Measurements from ENCODE around the gene CFH. TPM values are rescaled to one million over a fixed set of nuclear protein-coding genes. Genes with fewer than 3 reads are reported as not detected.

Gene CFH
- polyA plus RNA-seq, 1 of the 3 experiments (the other 2 are of a cell fraction) = 2.9 TPM

DNA sequence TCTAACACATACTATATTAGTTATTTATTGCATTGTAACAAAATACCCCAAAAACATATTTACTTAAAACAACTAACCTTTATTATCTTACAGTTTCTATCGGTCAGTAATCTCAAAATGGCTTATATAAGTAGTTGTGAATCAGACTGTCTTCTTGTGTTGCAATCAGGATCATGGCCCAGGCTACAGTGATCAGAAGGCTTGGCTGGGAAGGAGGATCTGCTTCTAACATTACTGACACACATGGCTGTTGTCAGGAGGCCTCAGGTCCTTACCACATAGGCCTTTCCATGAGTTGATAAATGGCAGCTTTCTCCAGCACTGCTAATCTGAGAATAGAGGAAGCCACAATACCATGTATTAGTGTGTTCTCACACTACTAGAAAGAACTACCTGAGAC lies 33.7 kb downstream of the CFH start:
- POLR2A ChIA-PET = no interaction called here
- Histone ChIP-seq H3K27ac (ENCODE audit: low read depth in 2 of 2, low read length in 1 of 2) (no peak overlapping the region), H3K36me3 (replicated peaks in 1 of 2; ENCODE audit: control insufficient read depth in 1 of 2, insufficient read depth in 2 of 2, low read length in 1 of 2) (no peaks in the 10 kb centered on the region), H3F3A (replicated peaks; ENCODE audit: insufficient read depth) (no peaks in the 10 kb centered on the region), H2AFZ (ENCODE audit: low read depth) (no peak overlapping the region), H3K9ac (no peak overlapping the region), H3K27me3 (ENCODE audit: insufficient read depth) (no peaks in the 10 kb centered on the region), H3K4me3 (ENCODE audit: low read depth in 2 of 2, low read length in 1 of 2) (no peak overlapping the region), H3K9me3 (no peaks in the 10 kb centered on the region), H3K4me1 (ENCODE audit: control insufficient read depth in 1 of 2, insufficient read depth in 2 of 2, low read depth in 1 of 2, low read length in 1 of 2) (no peaks in the 10 kb centered on the region; a peak in 1 of 4 replicates), H3K4me2 (no peak overlapping the region), H3K79me2 (ENCODE audit: insufficient read depth) (no peaks in the 10 kb centered on the region), H4K20me1 (ENCODE audit: insufficient read depth) (no peaks in the 10 kb centered on the region), H3K9me2 (no peaks in the 10 kb centered on the region)
- CTCF ChIA-PET = no interaction called here
- TF ChIP-seq GABPA (IDR thresholded peaks at IDR 0.05; ENCODE audit: low read depth) (no peak), SMC3 (IDR thresholded peaks at IDR 0.05; ENCODE audit: low read depth, low read length) (no peak), RFX5 (IDR thresholded peaks at IDR 0.05; ENCODE audit: low read length) (no peak), CHD2 (IDR thresholded peaks at IDR 0.05; ENCODE audit: low read length, partially characterized antibody) (no peak), MXI1 (IDR thresholded peaks at IDR 0.05; ENCODE audit: low read depth, low read length) (no peak), EZH2phosphoT487 (IDR thresholded peaks at IDR 0.05; ENCODE audit: borderline replicate concordance, low read depth) (no peak), RCOR1 (IDR thresholded peaks at IDR 0.05; ENCODE audit: low read length) (no peak)
- TF ChIP-seq, protein P1, sequence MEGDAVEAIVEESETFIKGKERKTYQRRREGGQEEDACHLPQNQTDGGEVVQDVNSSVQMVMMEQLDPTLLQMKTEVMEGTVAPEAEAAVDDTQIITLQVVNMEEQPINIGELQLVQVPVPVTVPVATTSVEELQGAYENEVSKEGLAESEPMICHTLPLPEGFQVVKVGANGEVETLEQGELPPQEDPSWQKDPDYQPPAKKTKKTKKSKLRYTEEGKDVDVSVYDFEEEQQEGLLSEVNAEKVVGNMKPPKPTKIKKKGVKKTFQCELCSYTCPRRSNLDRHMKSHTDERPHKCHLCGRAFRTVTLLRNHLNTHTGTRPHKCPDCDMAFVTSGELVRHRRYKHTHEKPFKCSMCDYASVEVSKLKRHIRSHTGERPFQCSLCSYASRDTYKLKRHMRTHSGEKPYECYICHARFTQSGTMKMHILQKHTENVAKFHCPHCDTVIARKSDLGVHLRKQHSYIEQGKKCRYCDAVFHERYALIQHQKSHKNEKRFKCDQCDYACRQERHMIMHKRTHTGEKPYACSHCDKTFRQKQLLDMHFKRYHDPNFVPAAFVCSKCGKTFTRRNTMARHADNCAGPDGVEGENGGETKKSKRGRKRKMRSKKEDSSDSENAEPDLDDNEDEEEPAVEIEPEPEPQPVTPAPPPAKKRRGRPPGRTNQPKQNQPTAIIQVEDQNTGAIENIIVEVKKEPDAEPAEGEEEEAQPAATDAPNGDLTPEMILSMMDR (IDR thresholded peaks at IDR 0.05) = no peak
- DNase-seq = no peak
- WGBS (ENCODE audit: low lambda C conversion rate) = 81% methylated on average over 1 of the region's 1 CpG

DNA sequence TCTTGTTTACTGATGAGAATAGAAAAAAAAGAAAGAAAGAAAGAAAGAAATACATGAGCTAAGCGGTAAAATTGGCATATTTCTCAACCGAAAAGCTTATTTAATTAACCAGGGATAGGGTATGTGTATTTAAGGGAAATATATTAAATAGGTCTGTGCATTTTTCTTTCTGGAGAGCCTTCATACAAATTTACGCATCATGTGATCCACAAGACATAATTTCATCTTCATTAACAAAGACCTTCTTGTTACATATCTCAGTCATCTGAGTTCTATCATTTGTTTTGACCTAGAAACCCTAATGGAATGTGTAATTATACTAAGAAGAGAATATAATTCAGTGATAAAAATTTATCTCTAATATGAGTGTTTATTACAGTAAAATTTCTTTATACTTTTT lies 37.2 kb downstream of the CFH start:
- H3K4me3 ChIP-seq (ENCODE audit: low read depth in 2 of 2, low read length in 1 of 2) = no peak overlapping the region
- ChIA-PET CTCF (no interaction called here), POLR2A (no interaction called here)
- no peak for TF ChIP-seq GATA2 (CRISPR knock-in tag; IDR thresholded peaks at IDR 0.05)
- TF ChIP-seq SIN3A (IDR thresholded peaks at IDR 0.05; ENCODE audit: borderline replicate concordance, low read depth, low read length) = no peak
- TF ChIP-seq FOXM1 (IDR thresholded peaks at IDR 0.05; ENCODE audit: low read depth) = no peak
- TF ChIP-seq MXI1 (IDR thresholded peaks at IDR 0.05; ENCODE audit: low read depth, low read length) = no peak
- TF ChIP-seq JUND (IDR thresholded peaks at IDR 0.05) = no peak
- TF ChIP-seq YY1 (IDR thresholded peaks at IDR 0.05; ENCODE audit: low read depth) = no peak
- TF ChIP-seq GABPA (IDR thresholded peaks at IDR 0.05; ENCODE audit: low read depth) = no peak
- TF ChIP-seq, protein P2, sequence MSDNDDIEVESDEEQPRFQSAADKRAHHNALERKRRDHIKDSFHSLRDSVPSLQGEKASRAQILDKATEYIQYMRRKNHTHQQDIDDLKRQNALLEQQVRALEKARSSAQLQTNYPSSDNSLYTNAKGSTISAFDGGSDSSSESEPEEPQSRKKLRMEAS (IDR thresholded peaks at IDR 0.05; ENCODE audit: low read depth) = no peak
- TF ChIP-seq, protein P3, sequence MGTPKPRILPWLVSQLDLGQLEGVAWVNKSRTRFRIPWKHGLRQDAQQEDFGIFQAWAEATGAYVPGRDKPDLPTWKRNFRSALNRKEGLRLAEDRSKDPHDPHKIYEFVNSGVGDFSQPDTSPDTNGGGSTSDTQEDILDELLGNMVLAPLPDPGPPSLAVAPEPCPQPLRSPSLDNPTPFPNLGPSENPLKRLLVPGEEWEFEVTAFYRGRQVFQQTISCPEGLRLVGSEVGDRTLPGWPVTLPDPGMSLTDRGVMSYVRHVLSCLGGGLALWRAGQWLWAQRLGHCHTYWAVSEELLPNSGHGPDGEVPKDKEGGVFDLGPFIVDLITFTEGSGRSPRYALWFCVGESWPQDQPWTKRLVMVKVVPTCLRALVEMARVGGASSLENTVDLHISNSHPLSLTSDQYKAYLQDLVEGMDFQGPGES (IDR thresholded peaks at IDR 0.05; ENCODE audit: low read depth, low read length) = no peak
- no peak for TF ChIP-seq EZH2phosphoT487 (IDR thresholded peaks at IDR 0.05; ENCODE audit: borderline replicate concordance, low read depth)
- no peak for TF ChIP-seq RAD21 (IDR thresholded peaks at IDR 0.05; ENCODE audit: low read length)
- TF ChIP-seq SMC3 (IDR thresholded peaks at IDR 0.05; ENCODE audit: low read depth, low read length) = no peak
- TF ChIP-seq, protein P4, sequence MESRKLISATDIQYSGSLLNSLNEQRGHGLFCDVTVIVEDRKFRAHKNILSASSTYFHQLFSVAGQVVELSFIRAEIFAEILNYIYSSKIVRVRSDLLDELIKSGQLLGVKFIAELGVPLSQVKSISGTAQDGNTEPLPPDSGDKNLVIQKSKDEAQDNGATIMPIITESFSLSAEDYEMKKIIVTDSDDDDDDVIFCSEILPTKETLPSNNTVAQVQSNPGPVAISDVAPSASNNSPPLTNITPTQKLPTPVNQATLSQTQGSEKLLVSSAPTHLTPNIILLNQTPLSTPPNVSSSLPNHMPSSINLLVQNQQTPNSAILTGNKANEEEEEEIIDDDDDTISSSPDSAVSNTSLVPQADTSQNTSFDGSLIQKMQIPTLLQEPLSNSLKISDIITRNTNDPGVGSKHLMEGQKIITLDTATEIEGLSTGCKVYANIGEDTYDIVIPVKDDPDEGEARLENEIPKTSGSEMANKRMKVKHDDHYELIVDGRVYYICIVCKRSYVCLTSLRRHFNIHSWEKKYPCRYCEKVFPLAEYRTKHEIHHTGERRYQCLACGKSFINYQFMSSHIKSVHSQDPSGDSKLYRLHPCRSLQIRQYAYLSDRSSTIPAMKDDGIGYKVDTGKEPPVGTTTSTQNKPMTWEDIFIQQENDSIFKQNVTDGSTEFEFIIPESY (IDR thresholded peaks at IDR 0.05; ENCODE audit: borderline replicate concordance, low read depth) = no peak
- no peak for TF ChIP-seq RFX5 (IDR thresholded peaks at IDR 0.05; ENCODE audit: low read length)
- TF ChIP-seq TCF12 (IDR thresholded peaks at IDR 0.05) = no peak
- TF ChIP-seq, protein P5, sequence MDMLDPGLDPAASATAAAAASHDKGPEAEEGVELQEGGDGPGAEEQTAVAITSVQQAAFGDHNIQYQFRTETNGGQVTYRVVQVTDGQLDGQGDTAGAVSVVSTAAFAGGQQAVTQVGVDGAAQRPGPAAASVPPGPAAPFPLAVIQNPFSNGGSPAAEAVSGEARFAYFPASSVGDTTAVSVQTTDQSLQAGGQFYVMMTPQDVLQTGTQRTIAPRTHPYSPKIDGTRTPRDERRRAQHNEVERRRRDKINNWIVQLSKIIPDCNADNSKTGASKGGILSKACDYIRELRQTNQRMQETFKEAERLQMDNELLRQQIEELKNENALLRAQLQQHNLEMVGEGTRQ (IDR thresholded peaks at IDR 0.05; ENCODE audit: borderline replicate concordance, low read depth, low read length) = no peak
- TF ChIP-seq, protein P1 (IDR thresholded peaks at IDR 0.05) = no peak
- no peak for TF ChIP-seq RXRA (IDR thresholded peaks at IDR 0.05; ENCODE audit: borderline replicate concordance, low read depth)
- H3K27me3 ChIP-seq (ENCODE audit: insufficient read depth) = no peaks in the 10 kb centered on the region
- H3K27ac ChIP-seq (ENCODE audit: low read depth in 2 of 2, low read length in 1 of 2) = no peak overlapping the region
- 92% methylated on average over 3 of the region's 3 CpGs for WGBS (ENCODE audit: low lambda C conversion rate)
- H2AFZ ChIP-seq (ENCODE audit: low read depth) = no peak overlapping the region
- no peaks in the 10 kb centered on the region for H3K9me2 ChIP-seq
- no peak for DNase-seq
- H3F3A ChIP-seq (replicated peaks; ENCODE audit: insufficient read depth) = no peaks in the 10 kb centered on the region
- H4K20me1 ChIP-seq (ENCODE audit: insufficient read depth) = no peaks in the 10 kb centered on the region
- H3K79me2 ChIP-seq (ENCODE audit: insufficient read depth) = no peaks in the 10 kb centered on the region
- H3K4me2 ChIP-seq = no peak overlapping the region
- no peaks in the 10 kb centered on the region for H3K36me3 ChIP-seq (replicated peaks in 1 of 2; ENCODE audit: control insufficient read depth in 1 of 2, insufficient read depth in 2 of 2, low read length in 1 of 2)
- no peaks in the 10 kb centered on the region for H3K9me3 ChIP-seq
- no peaks in the 10 kb centered on the region; a peak in 1 of 4 replicates for H3K4me1 ChIP-seq (ENCODE audit: control insufficient read depth in 1 of 2, insufficient read depth in 2 of 2, low read depth in 1 of 2, low read length in 1 of 2)
- H3K9ac ChIP-seq = no peak overlapping the region
